NCI-H187 treated with DMSO at 0.1 percent for 48 hours (cell line): Measurements from ENCODE around the gene ADAM17.
A peak's percentile ranks its signal among the peaks of the same experiment; 100 is the strongest.

Experiments used
- DNase-seq: peaks from one replicate; lab custom pipeline; 2025; lab: John Stamatoyannopoulos, UW

The ADAM17 gene

DNA sequence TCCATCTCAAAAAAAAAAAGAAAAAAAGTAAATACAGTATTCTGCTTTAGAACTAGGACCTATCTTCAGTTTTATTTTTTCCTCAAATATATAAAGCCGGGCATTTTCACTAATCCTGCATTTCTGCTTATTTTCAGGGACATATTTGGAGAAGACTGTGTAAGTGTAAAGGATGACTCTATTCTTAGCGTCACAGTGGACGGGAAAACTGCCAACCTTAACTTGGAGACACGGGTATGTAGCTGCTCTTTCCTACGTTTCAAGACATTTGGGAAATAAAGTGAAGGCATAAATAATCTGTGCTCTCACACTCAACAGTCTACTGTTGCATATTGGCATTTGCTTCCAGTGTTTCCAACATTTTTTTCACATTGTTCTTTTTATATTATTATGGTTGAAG, 84.4 kb downstream of the ADAM17 start:
- no peak for DNase-seq

DNA sequence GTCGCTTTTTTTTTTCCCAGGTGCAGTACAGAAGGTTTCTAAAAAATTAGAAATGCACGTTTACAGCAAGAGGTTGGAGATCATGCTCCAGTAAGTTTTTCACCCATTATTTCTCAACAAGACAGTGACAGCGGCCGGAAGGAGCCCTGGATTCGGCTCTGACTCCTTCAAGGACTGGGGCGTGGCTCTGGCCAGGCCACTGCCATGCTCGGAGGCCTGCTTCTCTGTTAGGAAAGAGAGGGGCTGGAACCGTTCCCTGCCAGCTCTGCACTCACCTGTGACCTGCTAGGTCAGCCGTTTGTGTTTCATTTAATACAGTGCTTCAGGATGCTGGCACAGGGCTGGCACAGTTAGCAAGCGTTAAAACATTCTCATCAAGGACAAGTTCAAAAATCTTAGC, 87.9 kb downstream of the ADAM17 start:
- DNase-seq, result no peak

DNA sequence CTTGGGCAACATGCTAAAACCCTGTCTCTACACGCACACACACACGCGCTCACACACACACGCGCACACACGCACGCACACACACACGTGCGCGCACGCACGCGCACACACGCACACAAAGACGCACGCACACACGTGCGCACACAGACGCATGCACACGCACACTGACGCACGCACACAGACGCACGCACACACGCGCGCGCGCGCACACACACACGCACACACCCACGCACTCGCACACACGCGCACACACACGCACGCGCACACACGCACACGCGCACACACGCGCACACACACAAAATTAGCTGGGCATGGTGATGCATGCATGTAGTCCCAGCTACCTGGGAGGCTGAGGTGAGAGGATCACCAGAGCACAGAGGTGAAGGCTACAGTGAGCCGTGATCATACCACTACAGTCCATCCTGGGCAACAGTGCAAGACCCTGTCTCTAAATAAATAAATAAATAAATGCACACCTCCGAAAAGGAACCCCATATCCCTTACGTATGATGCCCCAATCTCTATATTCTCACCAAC, 89.4 kb downstream of the ADAM17 start:
- no peak for DNase-seq

DNA sequence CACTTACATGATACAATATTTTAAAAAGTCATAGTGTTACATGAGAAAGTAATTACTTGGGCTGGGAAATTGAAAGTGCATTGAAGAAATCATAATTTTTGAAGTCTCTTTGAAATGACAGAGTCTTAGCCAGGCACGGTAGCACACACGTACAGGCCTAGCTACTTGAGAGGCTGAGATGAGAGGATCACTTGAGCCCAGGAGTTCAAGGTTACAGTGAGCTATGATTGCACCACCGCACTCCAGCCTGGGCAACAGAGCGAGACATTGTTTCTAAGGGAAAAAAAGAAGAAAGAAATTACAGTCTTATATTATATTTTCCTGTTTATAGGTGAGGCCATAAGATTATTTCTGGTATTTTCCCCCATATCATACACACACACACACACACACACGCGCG, 90.5 kb downstream of the ADAM17 start:
- DNase-seq, result no peak

DNA sequence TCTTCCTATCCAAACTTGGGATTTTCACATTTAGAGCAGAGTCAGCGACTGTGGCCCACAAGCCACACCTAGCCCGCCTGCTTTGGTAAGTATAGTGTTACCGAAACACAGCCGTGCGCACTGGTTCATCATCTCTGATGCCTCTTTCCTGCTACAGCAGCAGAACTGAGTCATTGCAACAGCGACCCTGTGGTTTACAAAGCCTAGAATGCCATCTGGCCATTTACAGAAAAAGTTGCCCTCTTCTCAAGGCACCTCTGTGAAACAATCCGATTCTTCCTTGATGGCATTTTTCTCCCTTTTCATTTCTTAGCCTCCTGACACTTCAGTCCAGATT, 92.0 kb downstream of the ADAM17 start:
- DNase-seq, result no peak

DNA sequence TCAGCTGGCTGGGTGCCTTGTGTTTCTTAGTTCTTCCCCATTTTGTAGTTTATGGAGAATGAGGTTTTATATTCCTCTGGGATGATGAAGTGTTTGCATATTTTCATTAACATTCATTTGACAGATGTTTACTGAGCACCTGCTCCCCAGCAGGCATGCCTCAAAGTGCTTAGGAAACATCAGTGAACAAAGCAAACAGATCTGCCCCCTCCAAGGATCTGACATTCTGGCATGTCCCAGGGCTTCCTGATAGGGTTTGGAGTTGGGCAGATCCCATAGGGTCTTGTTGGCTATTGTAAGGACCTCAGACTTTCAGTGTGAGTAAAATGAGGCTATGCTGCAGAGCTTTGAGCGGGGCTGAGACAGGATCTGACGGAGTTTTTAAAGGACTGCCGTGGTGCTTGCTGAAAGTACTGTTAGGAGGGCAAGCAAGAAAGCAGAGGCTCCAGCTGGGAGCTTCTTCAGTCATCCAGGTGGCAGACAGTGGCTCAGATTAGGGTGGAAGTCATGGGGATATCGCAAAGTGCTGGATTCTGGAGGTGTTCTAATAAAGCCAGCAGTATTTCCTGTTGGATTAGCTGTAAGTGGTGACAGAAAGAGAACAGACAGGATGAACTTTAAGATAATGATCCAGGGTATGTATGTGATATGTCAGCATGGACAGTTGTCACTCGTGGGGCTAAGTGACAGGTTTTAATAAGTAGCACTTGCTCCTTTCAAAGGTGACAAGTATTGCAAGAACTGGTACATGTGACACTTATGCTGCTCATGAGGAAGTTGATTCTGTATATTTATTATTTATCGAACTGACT, 92.5 kb downstream of the ADAM17 start:
- DNase-seq, result peak; percentile 64

DNA sequence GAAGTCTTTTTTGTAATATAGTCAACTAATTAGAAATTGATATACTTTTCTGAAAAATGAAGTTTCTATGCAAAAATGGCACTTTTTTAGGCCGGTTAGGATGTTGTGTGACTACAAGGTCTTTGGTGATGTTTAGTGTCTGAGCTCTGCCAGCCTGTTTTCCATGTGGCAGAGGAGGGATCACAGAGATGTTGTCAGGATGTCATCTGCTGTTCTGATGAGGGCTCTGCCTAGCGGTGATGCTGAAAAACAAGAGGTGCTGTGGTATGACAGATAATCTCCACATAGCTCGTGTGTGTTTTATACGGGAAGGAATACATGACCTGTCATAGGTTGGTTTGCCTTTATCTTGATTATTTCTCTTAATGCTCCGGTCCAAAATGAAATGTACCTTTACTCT, 93.3 kb downstream of the ADAM17 start:
- DNase-seq, result no peak

DNA sequence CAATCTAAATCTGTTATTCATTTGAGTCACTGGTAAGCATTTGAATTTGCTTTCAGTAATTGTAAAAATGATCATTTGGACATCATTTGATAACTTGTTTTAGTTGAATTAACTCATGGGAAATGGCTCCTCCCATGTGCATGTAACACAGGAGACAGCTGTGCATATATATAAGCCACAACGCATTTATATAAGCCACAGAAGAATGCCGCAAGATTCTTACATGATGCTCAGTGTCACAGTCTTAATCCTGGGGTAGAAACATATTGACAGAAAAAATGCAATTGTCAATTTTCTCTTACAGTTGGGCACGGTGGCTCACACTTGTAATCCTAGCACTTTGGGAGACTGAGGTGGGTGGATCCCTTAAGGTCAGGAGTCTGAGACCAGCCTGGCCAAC, 94.6 kb downstream of the ADAM17 start:
- no peak for DNase-seq

DNA sequence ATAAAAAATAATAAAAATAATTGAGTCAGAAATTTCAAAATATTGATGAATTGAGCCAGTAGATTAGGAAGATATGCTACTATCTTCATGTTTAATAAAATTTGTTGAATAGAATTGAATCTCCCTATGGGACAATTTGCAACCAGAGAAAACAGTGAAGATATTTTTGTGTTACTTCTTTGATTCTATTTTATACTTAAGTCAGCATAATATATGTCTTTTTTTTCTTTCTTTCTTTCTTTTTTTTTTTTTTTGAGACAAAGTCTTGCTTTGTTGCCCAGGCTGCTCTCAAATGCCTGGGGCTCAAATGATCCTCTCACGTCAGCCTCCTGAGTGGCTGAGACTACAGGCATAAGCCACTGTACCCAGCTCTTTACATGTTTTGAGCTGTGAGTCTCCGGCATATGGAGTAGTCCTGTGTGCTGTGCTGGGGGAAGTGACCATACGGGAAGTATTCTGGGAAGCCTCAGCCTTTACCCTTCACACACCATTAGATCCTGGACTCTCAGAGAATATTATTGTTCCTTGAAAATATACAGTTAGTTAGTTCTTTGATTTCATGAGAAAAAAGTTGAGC, 95.1 kb downstream of the ADAM17 start:
- no peak for DNase-seq

DNA sequence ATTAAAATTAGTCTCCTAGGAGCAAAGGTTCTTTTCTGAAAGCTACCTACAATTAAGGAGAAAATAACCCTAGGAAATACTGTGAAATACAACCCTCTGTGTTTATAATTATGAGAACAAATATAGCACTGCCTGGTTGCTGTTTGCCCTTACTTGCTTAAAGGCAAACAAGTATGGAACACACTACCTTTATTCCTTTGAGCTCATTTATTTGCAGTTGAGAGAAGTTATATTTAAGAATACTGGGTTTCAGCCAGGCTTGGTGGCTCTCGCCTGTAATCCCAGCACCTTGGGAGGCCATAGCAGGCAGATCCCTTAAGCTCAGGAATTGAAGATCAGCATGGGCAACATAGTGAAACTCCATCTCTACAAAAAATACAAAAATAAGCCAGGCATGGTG, 104.4 kb downstream of the ADAM17 start:
- DNase-seq, result no peak

DNA sequence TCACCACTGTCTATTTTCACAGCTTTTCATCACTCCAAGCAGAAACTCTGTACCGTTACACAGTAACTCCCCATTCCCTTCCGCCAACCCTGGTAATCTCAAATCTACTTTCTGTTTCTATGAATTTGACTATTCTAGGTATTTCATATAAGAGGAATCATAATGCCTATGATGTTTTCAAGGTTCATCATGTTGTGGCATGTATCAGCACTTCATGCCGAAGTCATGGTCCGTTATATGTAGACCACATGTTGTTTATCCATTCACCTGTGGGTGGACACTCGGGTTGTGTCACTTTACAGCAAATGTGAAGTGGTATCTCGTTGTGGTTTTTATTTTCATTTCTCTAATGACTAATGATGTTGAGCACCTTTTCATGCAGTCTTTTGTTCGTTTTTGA, 110.5 kb downstream of the ADAM17 start:
- DNase-seq, result no peak

DNA sequence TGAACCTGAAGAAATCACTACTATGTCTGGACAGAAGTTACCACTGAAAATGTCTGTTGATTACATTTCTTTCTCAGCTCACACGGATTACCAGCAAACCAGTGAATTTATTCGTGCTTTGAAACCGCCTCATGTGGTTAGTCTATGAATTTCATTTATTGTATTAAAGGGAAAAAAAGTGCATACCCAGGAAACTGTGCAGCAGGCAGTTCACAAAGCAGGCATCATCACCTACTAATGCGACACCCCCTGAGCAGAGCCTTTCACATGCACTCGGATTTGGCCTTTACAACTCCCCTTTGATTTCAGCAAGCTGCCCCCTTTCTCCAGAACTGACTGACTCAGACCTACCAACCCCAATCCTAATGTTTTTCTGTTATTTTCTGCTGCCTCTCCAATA, 112.1 kb downstream of the ADAM17 start:
- no peak for DNase-seq

DNA sequence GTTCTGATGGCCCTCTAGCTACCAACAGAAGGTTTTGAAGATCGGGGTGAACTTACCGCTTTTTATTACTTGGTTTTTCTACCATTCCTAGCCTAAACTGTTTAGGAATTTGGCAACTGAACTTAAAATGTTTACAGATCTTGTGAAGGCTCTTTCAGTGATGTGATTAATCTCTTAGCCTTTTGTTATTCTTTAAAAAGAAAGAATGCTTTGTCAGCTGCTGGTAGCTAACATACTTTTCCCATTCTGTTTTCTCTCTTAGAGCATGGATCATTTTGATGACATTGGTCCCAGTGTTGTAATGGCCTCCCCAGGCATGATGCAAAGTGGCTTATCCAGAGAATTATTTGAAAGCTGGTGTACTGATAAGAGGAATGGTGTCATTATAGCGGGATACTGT, 114.1 kb downstream of the ADAM17 start:
- DNase-seq, result no peak

DNA sequence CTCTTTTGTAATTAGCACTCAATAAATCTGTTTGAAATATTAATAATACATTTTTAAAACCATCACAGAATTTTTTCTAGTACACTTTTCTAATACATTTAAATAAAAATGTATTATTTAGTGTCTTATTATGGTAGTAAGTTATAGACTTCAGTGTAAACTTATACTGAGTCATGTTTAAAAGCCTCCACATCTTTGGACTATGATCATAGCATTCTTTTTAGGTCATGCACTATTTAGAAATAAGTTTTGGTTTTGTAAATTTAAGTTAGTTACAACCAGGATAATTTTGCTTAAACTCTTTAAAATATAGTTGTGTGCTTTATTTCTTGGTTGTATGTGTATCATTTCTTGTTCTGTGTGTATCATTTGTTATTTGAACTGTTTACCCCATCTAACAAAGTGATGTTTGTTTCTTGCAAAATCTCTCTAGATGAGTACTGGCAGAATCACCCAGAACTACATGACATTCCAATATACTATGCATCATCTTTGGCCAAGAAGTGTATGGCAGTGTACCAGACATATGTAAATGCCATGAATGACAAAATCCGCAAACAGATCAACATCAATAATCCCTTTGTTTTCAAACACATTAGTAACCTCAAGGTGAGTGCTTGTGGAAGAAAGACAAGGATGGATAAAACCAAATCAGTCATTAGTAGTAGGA, 115.4 kb downstream of the ADAM17 start:
- DNase-seq, result no peak

DNA sequence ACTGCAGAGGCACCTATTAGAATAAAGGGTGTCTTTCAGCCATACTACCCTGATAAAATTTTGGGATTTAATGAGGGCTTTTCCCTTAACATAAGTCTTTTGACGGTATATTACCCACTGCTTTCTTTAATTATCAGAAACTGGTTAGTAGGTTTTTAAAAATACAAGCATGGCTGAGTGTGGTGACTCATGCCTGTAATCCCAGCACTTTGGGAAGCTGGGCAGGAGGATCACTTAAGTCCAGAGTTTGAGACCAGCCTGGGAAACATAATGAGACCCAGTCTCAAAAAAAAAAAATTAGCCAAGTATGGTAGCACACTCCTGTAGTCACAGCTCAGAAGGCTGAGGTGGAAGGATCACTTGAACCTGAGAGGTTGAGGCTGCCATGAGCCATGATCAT, 116.1 kb downstream of the ADAM17 start:
- DNase-seq, result no peak
